CD4-positive, CD25-positive, alpha-beta regulatory T cell (primary cell): ENCODE data around the gene HUNK. TPM values are rescaled to one million over a fixed set of nuclear protein-coding genes. Genes with fewer than 3 reads are reported as not detected.

Experiments used
- polyA plus RNA-seq, 4 donors: library from polyadenylated mRNA; unstranded; fragments of 300-500 nt; fragmentation: Illumina TruSeq; gene quantifications; one replicate each; pipeline ENCODE4 v1.2.3, GENCODE V29; 2021
- total RNA-seq: library from RNA; stranded (reverse); gene quantifications from one replicate; pipeline ENCODE4 v1.2.3, GENCODE V29; 2022

Gene HUNK
- total and polyA plus RNA-seq, 5 donors from 2014 or later = not detected

Other genes starting within 250 kb of the HUNK start
- gene SOD1, start 213.3 kb upstream of the HUNK start, total RNA-seq = 164 TPM
- gene SOD1, start 213.3 kb upstream of the HUNK start, polyA plus RNA-seq = 100 to 1,000 TPM; 785 to 914 (median 844) TPM
- gene SCAF4, start 140.9 kb upstream of the HUNK start, total RNA-seq = 70.9 TPM
- gene SCAF4, start 140.9 kb upstream of the HUNK start, polyA plus RNA-seq = 10 to 100 TPM; 15.8 to 20.6 (median 18.6) TPM